AG09309 (cell line): ENCODE measurements around the gene DLG2.

Experiments used
- DNase-seq: peaks from one replicate; pipeline ENCODE4 v3.0.0-alpha.2; 2010; ENCODE audit warnings: low read depth
- H3K4me3 ChIP-seq: 2 replicates; pipeline ENCODE4 v1.5.1; 2011; ENCODE audit warnings: mild to moderate bottlenecking, low read depth, low read length, moderate library complexity; ENCODE audit not compliant: control insufficient read depth
- TF ChIP-seq, protein P1 (sequence below): IDR thresholded peaks from 2 replicates; pipeline ENCODE4 v1.5.1; 2011; ENCODE audit warnings: mild to moderate bottlenecking, low read depth, low read length, inconsistent platforms; ENCODE audit not compliant: insufficient read depth, control insufficient read depth; ENCODE audit errors: missing control alignments

Gene DLG2

DNA sequence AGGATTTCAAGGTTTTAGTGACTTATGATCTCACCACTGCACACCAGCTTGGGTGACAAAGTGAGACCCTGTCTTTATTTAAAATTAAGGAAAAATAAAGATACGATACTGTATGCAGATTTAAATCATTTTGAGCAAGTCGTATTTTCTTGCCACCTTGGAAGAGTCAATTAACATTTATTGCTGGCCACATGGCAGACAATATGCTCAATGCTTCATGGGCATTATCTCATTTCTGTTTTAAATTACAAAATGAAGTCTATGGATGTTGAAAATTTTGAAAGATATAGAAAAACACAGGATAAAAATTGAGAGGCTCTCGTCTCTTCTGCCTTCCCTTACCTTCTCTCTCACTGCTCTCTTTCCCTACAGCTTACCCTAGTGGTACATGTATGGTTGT lies 1992.0 kb downstream of the DLG2 start:
- DNase-seq: no peak
- TF ChIP-seq, protein P1, sequence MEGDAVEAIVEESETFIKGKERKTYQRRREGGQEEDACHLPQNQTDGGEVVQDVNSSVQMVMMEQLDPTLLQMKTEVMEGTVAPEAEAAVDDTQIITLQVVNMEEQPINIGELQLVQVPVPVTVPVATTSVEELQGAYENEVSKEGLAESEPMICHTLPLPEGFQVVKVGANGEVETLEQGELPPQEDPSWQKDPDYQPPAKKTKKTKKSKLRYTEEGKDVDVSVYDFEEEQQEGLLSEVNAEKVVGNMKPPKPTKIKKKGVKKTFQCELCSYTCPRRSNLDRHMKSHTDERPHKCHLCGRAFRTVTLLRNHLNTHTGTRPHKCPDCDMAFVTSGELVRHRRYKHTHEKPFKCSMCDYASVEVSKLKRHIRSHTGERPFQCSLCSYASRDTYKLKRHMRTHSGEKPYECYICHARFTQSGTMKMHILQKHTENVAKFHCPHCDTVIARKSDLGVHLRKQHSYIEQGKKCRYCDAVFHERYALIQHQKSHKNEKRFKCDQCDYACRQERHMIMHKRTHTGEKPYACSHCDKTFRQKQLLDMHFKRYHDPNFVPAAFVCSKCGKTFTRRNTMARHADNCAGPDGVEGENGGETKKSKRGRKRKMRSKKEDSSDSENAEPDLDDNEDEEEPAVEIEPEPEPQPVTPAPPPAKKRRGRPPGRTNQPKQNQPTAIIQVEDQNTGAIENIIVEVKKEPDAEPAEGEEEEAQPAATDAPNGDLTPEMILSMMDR: no peak
- H3K4me3 ChIP-seq: no peak overlapping the region

DNA sequence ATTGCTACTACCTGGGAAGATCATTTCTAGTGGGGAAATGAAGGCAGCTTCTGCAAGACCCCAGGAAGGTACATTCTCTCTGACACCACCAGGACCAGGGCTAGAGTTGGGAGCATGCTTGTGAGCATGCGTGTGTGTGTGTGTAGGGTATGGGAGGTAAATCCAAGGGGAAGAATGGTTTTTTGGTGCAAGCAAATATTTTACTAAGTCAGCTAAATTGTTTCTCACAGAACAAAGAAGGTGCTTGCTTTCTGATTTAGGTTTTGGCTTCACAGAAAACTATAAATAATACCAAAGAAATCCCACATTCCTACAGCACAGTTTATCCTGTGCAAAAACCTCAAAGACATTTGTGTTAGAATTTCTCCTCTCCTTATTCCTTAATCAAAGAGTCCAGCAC lies 1996.9 kb downstream of the DLG2 start:
- TF ChIP-seq, protein P1: no peak
- no peak for DNase-seq
- H3K4me3 ChIP-seq: no peak overlapping the region

DNA sequence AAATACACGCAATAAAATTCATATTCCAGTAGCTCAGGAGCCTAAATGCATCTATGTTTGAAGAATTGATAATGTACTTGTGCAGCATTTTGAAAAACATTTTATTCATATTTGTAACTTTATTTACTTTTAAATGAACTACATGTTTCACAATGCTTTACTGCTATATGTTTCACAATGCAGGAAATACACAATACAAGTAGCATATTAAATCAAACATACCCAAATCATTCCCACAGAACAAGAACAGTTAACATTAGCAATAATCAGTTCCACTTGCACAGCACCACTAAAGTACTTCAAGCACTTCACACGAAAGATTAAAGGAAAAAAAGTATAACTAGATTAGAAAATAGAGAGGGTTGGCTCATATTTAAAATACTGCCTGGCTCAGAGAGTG lies 1997.4 kb downstream of the DLG2 start:
- no peak for DNase-seq
- no peak overlapping the region for H3K4me3 ChIP-seq
- TF ChIP-seq, protein P1: no peak

DNA sequence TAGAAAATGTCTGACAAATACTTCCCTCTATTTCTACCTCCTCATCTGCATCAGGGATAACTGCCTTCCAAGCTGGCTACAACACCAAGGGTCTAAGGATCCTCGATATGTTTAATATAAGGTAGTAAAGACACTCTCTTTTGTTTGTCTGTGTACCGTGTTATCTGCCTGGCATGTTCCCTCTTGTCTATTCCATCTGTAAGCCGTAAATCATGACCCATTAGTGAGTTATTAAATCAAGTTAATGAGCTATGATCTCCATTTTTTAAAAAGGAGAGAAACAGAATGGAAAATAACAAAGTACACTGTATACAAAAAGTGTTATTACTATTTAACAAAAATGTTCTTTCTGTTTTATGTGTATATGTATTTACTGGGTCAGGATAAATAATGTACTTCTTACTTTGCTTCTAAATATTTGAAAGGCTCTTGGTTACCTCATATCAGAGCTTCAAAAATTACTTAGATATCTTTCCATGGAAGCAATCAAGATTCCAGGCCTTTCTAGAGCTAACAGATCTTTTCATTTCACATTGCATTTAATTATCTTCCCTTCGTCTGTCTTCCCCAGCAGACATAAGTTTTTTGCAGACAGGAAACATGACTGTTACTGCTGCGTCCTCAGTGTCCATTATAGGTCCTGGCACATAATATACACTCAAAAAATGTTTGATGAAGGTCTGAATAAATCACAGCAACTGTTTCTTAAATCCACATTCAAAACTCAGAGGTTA lies 1998.4 kb downstream of the DLG2 start:
- no peak for DNase-seq
- H3K4me3 ChIP-seq: no peak overlapping the region
- TF ChIP-seq, protein P1: no peak

DNA sequence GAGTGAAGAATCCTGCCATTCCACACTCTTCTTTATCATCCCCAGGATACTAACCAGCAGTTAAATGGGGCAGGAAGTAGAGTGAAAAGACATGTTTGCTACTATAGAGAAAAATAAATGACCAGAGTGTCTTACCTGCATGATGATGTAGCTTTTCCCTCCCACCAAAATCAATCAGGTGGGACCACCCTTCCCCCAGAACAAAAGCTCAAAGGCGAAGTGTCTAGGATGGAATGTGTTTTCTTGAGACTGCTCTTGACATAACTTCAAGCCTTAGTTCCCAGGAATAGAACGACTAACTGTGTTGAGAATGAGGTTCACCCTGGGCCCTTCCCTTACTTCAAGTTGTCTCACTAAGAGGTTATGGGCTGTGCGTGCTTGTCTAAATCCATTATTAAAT lies 2001.8 kb downstream of the DLG2 start:
- no peak overlapping the region for H3K4me3 ChIP-seq
- no peak for DNase-seq
- TF ChIP-seq, protein P1: no peak

DNA sequence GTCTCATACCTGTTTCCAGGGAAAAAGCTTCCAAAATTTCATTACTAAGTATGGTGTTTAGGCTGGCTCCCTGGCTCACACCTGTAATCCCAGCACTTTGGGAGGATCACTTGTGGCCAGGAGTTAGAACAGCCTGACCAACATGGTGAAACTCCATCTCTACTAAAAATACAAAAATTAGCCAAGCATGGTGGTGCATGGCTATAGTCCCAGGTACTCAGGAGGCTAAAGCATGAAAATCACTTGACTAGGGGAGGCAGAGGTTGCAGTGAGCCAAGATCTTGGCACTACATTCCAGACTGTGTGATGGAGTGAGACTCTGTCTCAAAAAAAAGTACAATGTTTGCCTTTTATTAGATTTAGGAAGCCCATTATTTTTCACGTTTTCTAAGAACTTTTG lies 2009.5 kb downstream of the DLG2 start:
- TF ChIP-seq, protein P1: no peak

More for the DNA sequence above, 2009.5 kb downstream of the DLG2 start:
- no peak overlapping the region for H3K4me3 ChIP-seq
- no peak for DNase-seq
